GM18498 (cell line): ENCODE measurements around the gene LIN28B.
A peak's percentile ranks its signal among the peaks of the same experiment; 100 is the strongest.
"Not testable (repeated sequence)": the region's sequence is repeated elsewhere in the genome, so short reads cannot be mapped to it uniquely, and the experiment has no call there.

Experiments
- ATAC-seq: cut with Tn5 transposase; IDR thresholded peaks from one replicate; pipeline ENCODE4 v1.9.1; 2021; ENCODE audit warnings: mild to moderate bottlenecking, moderate library complexity; ENCODE audit not compliant: unreplicated experiment

LIN28B gene

GRCh38 chr6:105066233-105066632, 109.3 kb downstream of the LIN28B start:
- ATAC-seq: no peak

GRCh38 chr6:105066836-105067235, 109.9 kb downstream of the LIN28B start:
- ATAC-seq: no peak

GRCh38 chr6:105067329-105067728, 110.4 kb downstream of the LIN28B start:
- no peak for ATAC-seq

GRCh38 chr6:105068407-105068806, 111.5 kb downstream of the LIN28B start:
- ATAC-seq: no peak

GRCh38 chr6:105069821-105070445, 113.0 kb downstream of the LIN28B start:
- ATAC-seq: no peak

- no peak for ATAC-seq
These were observed 115.9 kb downstream of the LIN28B start for GRCh38 chr6:105072798-105073199.

- ATAC-seq: no peak
These were observed 118.3 kb downstream of the LIN28B start for GRCh38 chr6:105075210-105075609.

- ATAC-seq: not testable (repeated sequence)
These were observed 119.5 kb downstream of the LIN28B start for GRCh38 chr6:105076418-105076817.

GRCh38 chr6:105077596-105078385, 120.9 kb downstream of the LIN28B start:
- ATAC-seq: no peak

GRCh38 chr6:105078386-105078708, 121.4 kb downstream of the LIN28B start:
- ATAC-seq: no peak

- ATAC-seq: no peak
These were observed 123.4 kb downstream of the LIN28B start for GRCh38 chr6:105080279-105080678.

- not testable (repeated sequence) for ATAC-seq
These were observed 124.8 kb downstream of the LIN28B start for GRCh38 chr6:105081662-105082061.

- ATAC-seq: peak; percentile 65
These were observed 130.8 kb downstream of the LIN28B start for GRCh38 chr6:105087571-105088211.

- ATAC-seq: no peak
These were observed 134.4 kb downstream of the LIN28B start for GRCh38 chr6:105091140-105091829.

- ATAC-seq: no peak
These were observed 137.3 kb downstream of the LIN28B start for GRCh38 chr6:105094133-105094640.

- no peak for ATAC-seq
These were observed 138.2 kb downstream of the LIN28B start for GRCh38 chr6:105095139-105095538.

- no peak for ATAC-seq
These were observed 140.4 kb downstream of the LIN28B start for GRCh38 chr6:105097288-105097687.

GRCh38 chr6:105099371-105099770, 142.5 kb downstream of the LIN28B start:
- ATAC-seq: no peak

- no peak for ATAC-seq
These were observed 145.3 kb downstream of the LIN28B start for GRCh38 chr6:105102186-105102585.

- no peak for ATAC-seq
These were observed 148.2 kb downstream of the LIN28B start for GRCh38 chr6:105105094-105105493.

GRCh38 chr6:105106260-105106659, 149.4 kb downstream of the LIN28B start:
- no peak for ATAC-seq
